Activated T-cell treated with anti-CD3 and anti-CD28 coated beads for 48 hours (primary cell): ENCODE data around the gene MEDAG.

ENCODE experiments used
- DNase-seq: peaks from one replicate; pipeline ENCODE4 v3.0.0-alpha.2; 2020; ENCODE audit warnings: low read depth

The MEDAG gene

GRCh38 chr13:30872685-30873461, 33.2 kb upstream of the MEDAG start:
- DNase-seq: no peak

- no peak for DNase-seq
Measured at GRCh38 chr13:30873499-30873898, 32.6 kb upstream of the MEDAG start.

- no peak for DNase-seq
Measured at GRCh38 chr13:30874111-30874510, 32.0 kb upstream of the MEDAG start.

GRCh38 chr13:30874561-30874960, 31.5 kb upstream of the MEDAG start:
- no peak for DNase-seq

GRCh38 chr13:30877335-30877734, 28.7 kb upstream of the MEDAG start:
- no peak for DNase-seq

- no peak for DNase-seq
Measured at GRCh38 chr13:30880151-30880855, 25.8 kb upstream of the MEDAG start.

- no peak for DNase-seq
Measured at GRCh38 chr13:30880856-30881155, 25.3 kb upstream of the MEDAG start.

- DNase-seq: no peak
Measured at GRCh38 chr13:30881191-30881651, 24.9 kb upstream of the MEDAG start.

GRCh38 chr13:30882026-30882850, 23.8 kb upstream of the MEDAG start:
- no peak for DNase-seq

GRCh38 chr13:30882996-30883766, 22.9 kb upstream of the MEDAG start:
- DNase-seq: no peak

GRCh38 chr13:30884543-30884942, 21.5 kb upstream of the MEDAG start:
- no peak for DNase-seq

- no peak for DNase-seq
Measured at GRCh38 chr13:30889196-30889690, 16.8 kb upstream of the MEDAG start.

- DNase-seq: peak; percentile 14
Measured at GRCh38 chr13:30892966-30893365, 13.1 kb upstream of the MEDAG start.

GRCh38 chr13:30895773-30896172, 10.3 kb upstream of the MEDAG start:
- DNase-seq: no peak

GRCh38 chr13:30898070-30898469, 8.0 kb upstream of the MEDAG start:
- DNase-seq: no peak

GRCh38 chr13:30898678-30899241, 7.3 kb upstream of the MEDAG start:
- no peak for DNase-seq

- no peak for DNase-seq
Measured at GRCh38 chr13:30900436-30900835, 5.6 kb upstream of the MEDAG start.

GRCh38 chr13:30900952-30901749, 4.9 kb upstream of the MEDAG start:
- no peak for DNase-seq

- no peak for DNase-seq
Measured at GRCh38 chr13:30904043-30904442, 2.0 kb upstream of the MEDAG start.

GRCh38 chr13:30906411-30907051, 460 bp downstream of the MEDAG start:
- DNase-seq: peak; percentile 10
